Uterus (tissue), 2 donors: ENCODE data around the gene TBX2.

Experiments
- CTCF ChIP-seq, 4 experiments: fragments of 200-600 bp in 2 of 4; fragments of 450-650 bp in 2 of 4; sonication (generic) in 2 of 4; IDR thresholded peaks; one replicate each; pipeline ENCODE4 v1.5.1; 2016 to 2019; ENCODE audit warnings: antibody characterized with exemption in 4 of 4, mild to moderate bottlenecking in 2 of 4, moderate library complexity in 1 of 4
- POLR2A ChIP-seq, 2 donors: fragments of 450-650 bp; IDR thresholded peaks; one replicate each; pipeline ENCODE4 v1.6.1; 2016; ENCODE audit warnings: antibody characterized with exemption in 2 of 2, mild to moderate bottlenecking in 1 of 2, moderate library complexity in 1 of 2

- no peak for TF ChIP-seq POLR2A (IDR thresholded peaks at IDR 0.05)
- TF ChIP-seq CTCF (IDR thresholded peaks at IDR 0.05) = no peak
These were observed 6.8 kb downstream of the TBX2 start for GRCh38 chr17:61406537-61406845.
